ENCODE results near the gene ADAT3. TPM values are rescaled to one million over a fixed set of nuclear protein-coding genes. Genes with fewer than 3 reads are reported as not detected.
A peak's percentile ranks its signal among the peaks of the same experiment; 100 is the strongest.

Gene ADAT3
- total and polyA plus RNA-seq, 4 donors: 1.3 to 3.3 (median 2.1) TPM

DNA sequence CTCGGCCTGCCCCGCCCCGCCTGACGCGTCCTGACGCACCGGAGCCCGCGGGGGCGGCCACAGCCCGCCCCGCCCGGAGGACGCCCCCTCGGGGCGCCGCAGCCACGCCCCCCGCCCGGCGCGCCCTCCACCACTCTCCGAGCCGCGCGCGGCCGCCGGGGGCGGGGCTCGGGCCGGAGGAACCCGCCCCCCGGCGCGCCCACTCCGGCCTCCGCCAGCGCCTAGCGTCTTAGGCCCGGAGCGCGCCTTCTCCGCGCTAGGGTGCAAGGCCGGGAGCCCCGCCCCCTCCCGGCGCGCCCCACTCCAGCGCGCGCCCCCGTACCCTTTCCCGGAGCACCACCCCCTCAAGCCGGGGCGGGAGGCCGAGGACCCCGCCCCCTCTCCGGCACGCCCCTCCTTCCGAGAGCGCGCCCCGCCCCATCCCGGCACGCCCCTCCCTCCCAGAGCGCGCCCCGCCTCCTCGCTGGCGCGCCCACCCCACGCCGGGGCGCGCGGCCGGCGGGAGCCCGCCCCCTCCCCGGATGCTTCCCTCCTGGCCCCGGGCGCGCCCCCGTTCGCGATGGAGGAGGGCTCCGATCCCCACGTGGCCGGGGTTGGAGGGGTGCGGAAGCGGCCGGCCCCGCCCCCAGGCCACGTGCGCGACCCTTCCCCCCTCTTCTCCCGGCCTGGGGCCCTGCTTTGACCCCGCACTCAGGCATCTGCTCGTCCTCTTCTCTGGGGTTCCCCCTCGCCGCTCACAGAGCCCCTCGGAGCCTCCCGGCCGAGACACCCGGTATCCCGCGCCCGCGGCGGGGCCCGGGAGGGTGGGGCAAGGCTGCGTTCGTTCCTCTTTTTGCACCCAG is 41.3 kb upstream of the ADAT3 start:
- under 1% methylated on average over 115 of the region's 115 CpGs for WGBS
- Histone ChIP-seq H3K27ac (ENCODE audit: low read depth in 1 of 2, low read length in 2 of 2) (peak overlapping the region; percentile 83 to 96), H3K9me3 (ENCODE audit: control insufficient read depth in 4 of 4, low read length in 3 of 4) (no peaks in the 10 kb centered on the region), H3K27me3 (ENCODE audit: control insufficient read depth in 4 of 4, insufficient read depth in 4 of 4, low read length in 3 of 4) (no peaks in the 10 kb centered on the region), H3K9ac (ENCODE audit: low read depth in 1 of 2, low read length in 2 of 2) (peak overlapping the region; percentile 32 to 81), H3K36me3 (ENCODE audit: control insufficient read depth in 4 of 4, insufficient read depth in 3 of 4, low read depth in 1 of 4, low read length in 3 of 4) (no peaks in the 10 kb centered on the region), H3K4me3 (ENCODE audit: low read depth in 1 of 3, low read length in 3 of 3) (peak overlapping the region; percentile 52 to 94 (median 72)), H3K4me1 (ENCODE audit: control insufficient read depth in 4 of 4, insufficient read depth in 4 of 4, low read length in 3 of 4) (peaks cover 19 to 54% (median 38%) of the 10 kb centered on the region in 4 donors)
- TF ChIP-seq RXRA (IDR thresholded peaks at IDR 0.05): peak; percentile 36 to 42
- TF ChIP-seq GABPA (IDR thresholded peaks at IDR 0.05 in 1 of 2, conservative IDR thresholded peaks at IDR 0.05 in 1 of 2): peak in 1 of 2 donors; percentile 56
- TF ChIP-seq REST (IDR thresholded peaks at IDR 0.05): peak; percentile 18
- TF ChIP-seq FOXA2 (IDR thresholded peaks at IDR 0.05): no peak
- TF ChIP-seq, protein P1, sequence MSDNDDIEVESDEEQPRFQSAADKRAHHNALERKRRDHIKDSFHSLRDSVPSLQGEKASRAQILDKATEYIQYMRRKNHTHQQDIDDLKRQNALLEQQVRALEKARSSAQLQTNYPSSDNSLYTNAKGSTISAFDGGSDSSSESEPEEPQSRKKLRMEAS (IDR thresholded peaks at IDR 0.05): peak; percentile 50
- TF ChIP-seq HNF4A (conservative IDR thresholded peaks at IDR 0.05): peak in 1 of 2 donors; percentile 18
- TF ChIP-seq EGR1 (IDR thresholded peaks at IDR 0.05; ENCODE audit: low read depth in 2 of 2): peak in 1 of 2 donors; percentile 60
- no peak for TF ChIP-seq TAF1 (conservative IDR thresholded peaks at IDR 0.05)
- TF ChIP-seq JUND (IDR thresholded peaks at IDR 0.05): no peak
- TF ChIP-seq CTCF (IDR thresholded peaks at IDR 0.05; ENCODE audit: low read depth, low read length, missing input control): no peak
- peak; percentile 19 for TF ChIP-seq SP1 (IDR thresholded peaks at IDR 0.05)
- no peak for TF ChIP-seq FOXA1 (IDR thresholded peaks at IDR 0.05)
- peak; percentile 92 for DNase-seq (ENCODE audit: low spot score)

DNA sequence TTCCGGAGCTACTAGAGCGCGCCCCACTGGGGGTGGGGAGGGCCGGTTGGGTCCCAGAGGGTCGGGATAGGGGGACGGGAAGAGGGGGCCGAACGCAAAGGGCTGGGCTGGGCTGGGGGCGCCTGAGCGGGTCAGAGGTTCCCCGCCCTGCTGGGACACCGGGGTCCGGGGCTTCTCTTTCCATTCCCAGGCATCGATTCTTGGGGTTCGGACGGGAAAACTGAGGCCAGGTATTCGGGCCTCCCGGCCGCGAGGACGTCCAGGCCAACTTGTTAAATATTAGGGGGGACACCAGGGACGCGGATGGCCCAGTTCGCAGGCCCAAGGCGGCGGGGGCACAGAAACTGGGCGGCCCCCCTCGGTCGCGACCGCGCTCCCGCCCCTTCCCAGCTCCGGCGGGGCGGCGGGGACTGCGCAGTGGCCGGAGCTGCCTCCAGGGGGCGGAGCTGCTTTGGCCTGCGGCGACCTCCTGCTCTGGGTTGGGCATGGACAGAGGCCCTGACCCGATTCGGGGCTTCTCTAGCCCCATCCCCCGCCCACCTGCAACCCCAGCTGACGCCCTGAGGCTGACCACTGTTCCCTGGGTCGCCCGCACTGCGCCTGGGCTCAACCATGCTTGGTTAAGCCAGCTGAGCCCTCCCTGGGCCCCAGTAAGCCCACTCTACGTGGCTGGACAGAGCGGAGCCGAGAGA is 40.6 kb upstream of the ADAT3 start:
- no peak for TF ChIP-seq FOXA2 (IDR thresholded peaks at IDR 0.05)
- no peak for TF ChIP-seq HNF4A (conservative IDR thresholded peaks at IDR 0.05)
- TF ChIP-seq REST (IDR thresholded peaks at IDR 0.05): no peak
- peak; percentile 46 for TF ChIP-seq SP1 (IDR thresholded peaks at IDR 0.05)
- peak; percentile 15 to 62 for TF ChIP-seq RXRA (IDR thresholded peaks at IDR 0.05)
- peak; percentile 72 for TF ChIP-seq CTCF (IDR thresholded peaks at IDR 0.05; ENCODE audit: low read depth, low read length, missing input control)
- TF ChIP-seq RAD21 (IDR thresholded peaks at IDR 0.05): peak; percentile 66 to 72
- H3K4me3 ChIP-seq (ENCODE audit: low read depth in 1 of 3, low read length in 3 of 3): peak overlapping the region; percentile 52 to 94 (median 72)
- DNase-seq (ENCODE audit: low spot score): peak; percentile 82
- no peaks in the 10 kb centered on the region for H3K27me3 ChIP-seq (ENCODE audit: control insufficient read depth in 4 of 4, insufficient read depth in 4 of 4, low read length in 3 of 4)
- 5% methylated on average over 52 of the region's 52 CpGs for WGBS
- H3K9ac ChIP-seq (ENCODE audit: low read depth in 1 of 2, low read length in 2 of 2): peak overlapping the region; percentile 32 to 81
- H3K36me3 ChIP-seq (ENCODE audit: control insufficient read depth in 4 of 4, insufficient read depth in 3 of 4, low read depth in 1 of 4, low read length in 3 of 4): no peaks in the 10 kb centered on the region
- H3K4me1 ChIP-seq (ENCODE audit: control insufficient read depth in 4 of 4, insufficient read depth in 4 of 4, low read length in 3 of 4): peaks cover 19 to 46% (median 32%) of the 10 kb centered on the region in 4 donors
- peak overlapping the region; percentile 83 to 96 for H3K27ac ChIP-seq (ENCODE audit: low read depth in 1 of 2, low read length in 2 of 2)
- H3K9me3 ChIP-seq (ENCODE audit: control insufficient read depth in 4 of 4, low read length in 3 of 4): no peaks in the 10 kb centered on the region
